ENCODE measurements around the gene TXNRD1.

TXNRD1 gene

DNA sequence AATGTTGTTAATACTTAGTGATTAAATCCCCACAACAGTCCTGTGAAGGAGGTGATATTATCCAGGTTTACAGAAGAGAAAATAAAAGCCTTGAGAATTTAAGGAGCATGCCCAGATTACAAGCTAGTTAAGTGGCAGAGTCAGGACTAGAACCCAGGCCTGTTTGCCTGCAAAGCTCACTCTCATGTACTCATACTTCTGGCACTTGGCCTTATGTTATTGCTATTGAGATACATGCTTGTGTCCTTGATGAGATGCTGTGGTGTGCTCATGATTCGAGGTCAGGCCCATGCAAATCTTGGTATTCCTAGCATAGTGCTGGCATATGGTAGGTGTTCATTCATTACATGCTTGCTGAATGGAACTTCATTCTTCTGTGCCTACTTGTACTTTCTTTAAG is 80.4 kb downstream of the TXNRD1 start:
- in situ Hi-C loops (cut with HindIII; ENCODE audit: low sequenced_read_pairs), result no loop called here

DNA sequence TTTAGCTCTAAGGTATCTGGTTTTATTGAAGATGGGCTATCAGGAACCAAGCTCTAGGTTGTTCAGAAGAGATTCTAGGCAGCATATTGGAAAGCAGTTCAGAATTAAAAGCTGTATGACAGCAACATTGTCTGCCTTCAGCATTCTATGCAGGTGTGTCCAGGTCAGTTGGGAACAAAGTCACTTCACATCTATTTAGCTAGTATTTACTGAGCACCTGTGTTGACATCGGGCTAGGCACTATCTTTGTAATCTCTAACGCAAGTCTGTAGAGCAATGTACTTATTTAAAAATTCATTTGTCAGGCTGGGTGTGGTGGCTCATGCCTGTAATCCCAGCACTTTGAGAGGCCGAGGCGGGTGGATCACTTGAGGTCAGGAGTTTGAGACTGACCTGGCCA is 81.1 kb downstream of the TXNRD1 start:
- in situ Hi-C loops (cut with HindIII; ENCODE audit: low sequenced_read_pairs), result no loop called here

DNA sequence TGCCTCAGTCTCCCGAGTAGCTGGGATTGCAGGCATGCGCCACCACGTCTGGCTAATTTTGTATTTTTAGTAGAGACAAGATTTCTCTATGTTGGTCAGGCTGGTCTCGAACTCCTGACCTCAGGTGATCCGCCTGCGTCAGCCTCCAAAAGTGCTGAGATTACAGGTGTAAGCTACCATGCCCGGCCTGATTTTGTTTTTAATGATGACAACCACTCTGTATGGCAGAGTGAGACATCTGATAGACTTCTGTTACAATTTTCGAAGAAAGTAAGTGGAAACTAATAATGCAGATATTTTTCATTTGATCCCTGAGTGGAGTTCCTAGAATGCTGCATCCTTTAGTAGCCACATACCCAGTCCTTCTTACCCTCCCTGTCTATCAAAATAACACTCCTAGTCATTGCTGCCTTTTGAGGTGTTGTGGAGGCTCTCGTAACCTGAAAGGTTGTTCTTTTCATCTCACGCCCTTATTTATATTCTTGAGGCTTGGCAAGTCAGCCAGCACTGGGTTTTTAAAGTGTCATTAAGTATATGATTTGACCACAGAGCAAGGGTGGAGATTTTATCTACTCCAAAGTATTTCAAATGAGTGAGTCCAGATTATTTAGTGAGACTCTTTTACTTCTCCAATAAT is 82.0 kb downstream of the TXNRD1 start:
- in situ Hi-C loops (cut with HindIII; ENCODE audit: low sequenced_read_pairs), result no loop called here

DNA sequence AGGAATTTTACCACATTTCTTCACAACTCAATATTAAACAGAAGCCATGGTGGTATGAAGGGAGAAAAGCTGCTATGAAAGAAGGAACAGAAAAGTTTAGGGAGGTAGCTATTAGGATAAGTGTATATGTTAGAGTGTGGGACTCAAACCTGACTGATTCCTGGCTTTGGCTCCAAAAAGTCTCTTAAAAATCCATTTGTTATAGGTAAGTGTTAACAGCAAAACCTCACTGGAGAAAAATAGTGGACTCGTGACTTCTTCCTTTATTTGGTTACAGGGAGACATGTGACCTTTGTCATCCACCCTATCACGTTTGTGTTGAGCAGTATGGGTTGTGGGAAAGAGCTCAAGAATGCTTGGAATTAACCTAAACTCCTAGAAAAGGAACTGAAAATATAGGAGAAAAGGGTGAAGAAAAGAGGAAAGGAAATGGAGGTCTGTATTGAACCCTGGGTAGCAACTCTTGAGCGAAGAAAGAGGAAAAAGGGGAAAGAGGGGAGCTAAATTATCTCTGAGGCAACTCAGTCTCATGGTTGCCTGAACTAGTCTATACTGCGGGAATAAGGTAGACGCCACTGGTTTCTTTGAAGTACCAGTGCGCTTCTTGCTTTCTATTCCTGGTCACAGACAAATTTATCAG is 84.4 kb downstream of the TXNRD1 start:
- in situ Hi-C loops (cut with HindIII; ENCODE audit: low sequenced_read_pairs), result loop anchor here (25.0 kb wide), 1 partner anchor 88 kb away; the partner anchor contains the start of gene TXNRD1

DNA sequence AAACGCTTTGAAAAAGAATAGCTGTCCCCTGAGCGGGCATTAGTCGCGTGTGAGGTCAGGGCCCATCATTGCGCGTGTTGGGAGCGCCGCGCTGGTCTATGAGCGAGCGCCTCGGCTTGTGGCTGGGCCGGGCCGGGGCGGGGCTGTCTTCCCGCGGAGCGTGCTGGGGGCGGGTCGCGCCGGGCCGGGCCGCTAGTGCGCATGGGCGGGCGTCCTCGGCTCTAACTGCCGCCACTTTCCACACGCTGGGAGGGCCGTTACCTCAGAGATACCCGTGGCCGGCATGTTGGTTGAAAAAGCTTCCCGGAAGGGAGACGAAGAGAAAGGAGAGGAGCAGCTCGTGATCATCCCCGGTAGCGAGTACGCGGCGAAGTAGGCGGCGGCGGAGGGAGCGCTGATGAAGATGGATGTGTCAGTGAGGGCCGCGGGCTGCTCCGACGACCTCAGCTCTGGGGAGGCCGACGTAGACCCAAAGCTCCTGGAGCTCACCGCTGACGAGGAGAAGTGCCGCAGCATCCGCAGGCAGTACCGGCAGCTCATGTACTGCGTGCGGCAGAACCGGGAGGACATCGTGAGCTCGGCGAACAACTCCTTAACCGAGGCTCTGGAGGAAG is 88.1 kb downstream of the TXNRD1 start, which contains the start of gene EID3:
EID3 (plus strand) TSS at position 202 of the 614 bp plus-strand sequence; CDS start at position 398, 196 bp downstream.
- in situ Hi-C loops (cut with HindIII; ENCODE audit: low sequenced_read_pairs), result loop anchor here (25.0 kb wide), 1 partner anchor 91 kb away; the partner anchor contains the start of gene TXNRD1

DNA sequence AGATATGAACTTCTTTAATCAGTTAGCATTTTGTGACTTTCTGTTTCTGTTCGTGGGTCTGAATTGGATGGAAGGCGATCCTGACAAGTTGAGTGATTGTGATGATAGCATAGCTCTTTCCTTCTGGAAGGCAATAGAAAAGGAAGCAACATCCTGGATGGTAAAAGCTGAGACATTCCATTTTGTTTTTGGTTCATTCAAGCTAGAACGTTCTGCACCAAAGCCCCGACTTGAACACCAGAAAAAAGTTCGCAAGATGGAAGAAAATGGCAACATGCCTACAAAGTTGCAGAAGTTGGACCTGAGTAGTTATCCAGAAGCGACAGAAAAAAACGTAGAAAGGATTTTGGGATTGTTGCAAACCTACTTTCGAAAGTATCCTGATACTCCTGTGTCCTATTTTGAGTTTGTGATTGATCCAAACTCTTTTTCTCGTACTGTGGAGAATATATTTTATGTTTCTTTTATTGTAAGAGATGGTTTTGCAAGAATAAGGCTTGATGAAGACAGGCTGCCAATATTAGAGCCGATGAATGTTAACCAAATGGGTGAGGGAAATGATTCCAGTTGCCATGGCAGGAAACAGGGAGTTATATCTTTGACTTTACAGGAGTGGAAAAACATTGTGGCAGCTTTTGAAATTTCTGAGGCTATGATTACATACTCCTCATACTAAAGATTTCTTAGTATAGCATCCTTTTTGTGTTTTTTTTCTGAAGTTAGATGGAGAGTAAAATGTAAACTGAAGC is 88.9 kb downstream of the TXNRD1 start:
- in situ Hi-C loops (cut with HindIII; ENCODE audit: low sequenced_read_pairs), result loop anchor here (25.0 kb wide), 1 partner anchor 92 kb away; the partner anchor contains the start of gene TXNRD1

DNA sequence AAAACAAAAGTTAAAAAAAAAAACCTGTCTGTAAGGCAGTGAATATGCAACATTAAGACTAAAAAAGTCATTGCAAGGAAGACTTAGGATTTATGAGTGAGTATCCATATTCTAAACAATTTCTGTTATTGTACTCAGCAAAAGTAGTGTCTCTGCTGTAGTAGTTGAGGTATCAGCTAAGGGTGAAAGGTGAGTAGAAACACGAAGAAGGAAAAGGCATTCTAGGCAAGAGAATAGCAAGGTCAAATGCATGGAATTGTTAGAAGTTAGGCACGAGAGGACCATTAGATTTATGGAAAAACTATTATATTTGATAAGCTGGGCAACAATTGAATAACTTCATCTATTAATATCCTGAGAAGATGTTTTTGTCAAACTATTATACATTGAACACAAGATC is 89.8 kb downstream of the TXNRD1 start:
- in situ Hi-C loops (cut with HindIII; ENCODE audit: low sequenced_read_pairs), result loop anchor here (25.0 kb wide), 1 partner anchor 93 kb away; the partner anchor contains the start of gene TXNRD1

DNA sequence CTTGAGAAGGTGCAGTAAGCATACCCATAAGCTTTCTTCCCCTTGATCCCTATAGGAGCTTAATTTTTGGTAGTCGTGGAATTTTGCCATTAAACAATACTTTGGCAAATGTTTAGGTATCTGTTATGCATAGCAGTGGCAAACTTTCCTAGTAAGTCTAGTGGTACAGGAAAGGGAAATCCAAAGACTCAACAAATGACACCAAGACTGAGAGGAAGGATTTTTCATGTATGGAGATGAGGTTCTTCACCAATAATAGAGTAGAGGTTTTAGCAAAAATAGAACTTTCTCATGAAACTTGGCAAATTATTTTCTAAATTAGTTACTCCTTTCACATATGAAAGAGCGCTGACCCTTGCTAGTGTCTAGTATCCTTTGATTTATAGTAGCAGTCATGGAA is 90.8 kb downstream of the TXNRD1 start:
- in situ Hi-C loops (cut with HindIII; ENCODE audit: low sequenced_read_pairs), result loop anchor here (25.0 kb wide), 1 partner anchor 94 kb away; the partner anchor contains the start of gene TXNRD1

DNA sequence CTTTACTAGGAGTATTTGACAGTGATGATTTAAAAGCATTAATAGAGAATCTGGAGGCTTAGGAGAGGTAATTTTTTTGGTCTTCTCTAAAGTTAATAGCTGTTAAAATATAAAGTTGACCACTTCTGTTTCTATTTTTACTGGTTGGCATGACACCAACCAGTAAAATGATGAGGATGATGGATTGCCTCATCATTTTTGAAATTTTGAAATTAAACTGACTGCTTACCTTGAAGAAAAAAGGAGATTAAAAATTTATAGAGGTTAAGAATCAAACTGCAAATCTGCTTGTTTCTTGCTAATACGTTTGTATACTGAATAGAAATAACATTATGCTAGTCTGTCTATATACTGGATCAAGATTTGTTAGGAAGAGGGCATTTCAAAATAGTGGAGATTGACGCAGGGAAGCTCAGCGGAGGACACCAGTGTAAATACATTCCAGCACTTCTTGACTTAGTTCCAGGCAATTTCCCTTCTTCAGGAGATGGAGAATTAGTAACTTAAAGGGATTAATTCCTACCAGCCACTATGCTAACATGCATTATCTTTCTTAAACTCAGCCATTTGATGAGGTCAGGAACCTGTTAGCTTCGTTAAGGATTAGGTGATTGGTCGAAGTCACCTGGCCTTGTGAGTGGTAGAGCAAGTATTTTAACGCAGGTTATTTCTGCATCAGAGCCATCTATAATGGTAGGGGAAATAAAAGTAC is 91.5 kb downstream of the TXNRD1 start:
- in situ Hi-C loops (cut with HindIII; ENCODE audit: low sequenced_read_pairs), result loop anchor here (25.0 kb wide), 1 partner anchor 95 kb away; the partner anchor contains the start of gene TXNRD1

DNA sequence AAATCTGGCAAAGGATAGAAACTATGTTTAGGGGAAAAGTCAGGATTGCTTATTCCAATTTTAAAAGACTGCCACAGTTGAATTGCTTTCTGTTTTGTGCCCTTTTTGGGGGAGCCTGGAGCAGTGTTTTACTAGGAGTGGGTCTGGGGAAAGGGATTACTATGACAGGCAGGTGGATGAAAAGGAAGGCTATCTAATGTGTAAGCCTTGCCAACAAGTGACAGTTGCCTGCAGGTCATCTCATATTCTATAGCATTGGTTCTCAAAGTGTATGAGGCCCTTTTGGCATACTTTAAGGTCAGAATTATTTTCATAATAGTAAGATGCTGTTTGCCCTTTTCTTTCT is 92.0 kb downstream of the TXNRD1 start:
- in situ Hi-C loops (cut with HindIII; ENCODE audit: low sequenced_read_pairs), result loop anchor here (25.0 kb wide), 1 partner anchor 95 kb away; the partner anchor contains the start of gene TXNRD1

DNA sequence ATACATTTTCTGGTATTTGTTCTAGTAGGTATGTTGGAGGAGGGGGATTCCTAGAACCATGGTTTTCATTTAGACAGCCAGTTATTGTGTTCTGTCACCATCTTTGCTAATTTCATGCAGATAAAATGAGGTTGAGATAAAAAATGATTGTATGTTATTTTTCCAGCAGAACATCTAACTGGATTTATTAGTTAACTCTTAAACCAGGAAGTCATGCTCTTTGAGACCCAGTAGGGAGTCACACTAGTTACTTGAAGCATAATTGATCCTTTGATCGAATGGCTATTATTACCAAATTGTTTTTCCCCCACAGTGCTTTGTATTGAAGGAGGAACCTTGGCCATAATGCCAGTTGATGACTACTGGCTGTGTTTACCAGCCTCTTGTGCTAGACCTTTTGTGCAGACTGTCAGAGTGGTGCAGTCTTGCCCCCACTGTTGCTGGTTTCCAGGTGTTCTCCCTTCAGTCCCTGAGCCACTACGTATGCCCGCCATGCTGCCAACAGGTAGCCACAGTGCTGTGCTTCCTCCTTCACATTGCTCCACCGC is 93.9 kb downstream of the TXNRD1 start:
- in situ Hi-C loops (cut with HindIII; ENCODE audit: low sequenced_read_pairs), result loop anchor here (25.0 kb wide), 1 partner anchor 97 kb away; the partner anchor contains the start of gene TXNRD1

DNA sequence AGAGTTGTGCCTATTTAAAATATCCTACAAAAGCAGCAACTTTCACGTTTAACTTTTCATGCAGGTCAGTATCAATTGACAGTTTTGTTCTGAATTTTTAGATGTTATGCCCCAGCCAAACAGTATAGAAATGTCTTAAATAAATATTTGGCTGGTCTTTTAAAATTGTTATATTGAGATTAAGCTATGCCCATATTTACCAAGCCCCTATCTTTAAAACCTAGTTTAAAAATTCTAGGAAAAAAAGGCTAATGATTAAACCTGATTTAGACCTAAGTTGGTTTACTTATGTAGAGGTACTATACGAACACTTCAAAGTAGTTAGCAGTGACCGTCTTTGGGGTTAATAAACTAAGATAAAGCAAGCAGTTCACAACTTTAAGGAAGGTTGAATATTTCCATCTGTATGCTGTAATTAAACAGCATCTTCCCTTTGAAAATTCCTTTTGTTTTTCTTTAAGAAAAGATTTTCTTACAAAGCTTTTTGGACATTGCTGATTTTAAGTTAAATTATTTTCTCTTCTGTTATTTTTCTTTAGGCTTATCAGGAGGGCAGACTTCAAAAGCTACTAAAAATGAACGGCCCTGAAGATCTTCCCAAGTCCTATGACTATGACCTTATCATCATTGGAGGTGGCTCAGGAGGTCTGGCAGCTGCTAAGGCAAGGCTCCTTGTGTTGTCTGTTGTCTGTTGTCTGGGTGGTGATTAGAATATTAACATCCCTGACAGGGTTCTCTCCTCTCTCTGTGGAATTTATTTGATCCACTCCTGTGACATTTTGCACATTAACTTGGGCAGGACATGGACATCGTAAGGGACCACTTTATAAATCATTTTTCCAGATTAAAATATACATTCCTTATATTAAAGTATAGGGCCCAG is 95.4 kb downstream of the TXNRD1 start:
- in situ Hi-C loops (cut with HindIII; ENCODE audit: low sequenced_read_pairs), result loop anchor here (25.0 kb wide), 1 partner anchor 99 kb away; the partner anchor contains the start of gene TXNRD1

DNA sequence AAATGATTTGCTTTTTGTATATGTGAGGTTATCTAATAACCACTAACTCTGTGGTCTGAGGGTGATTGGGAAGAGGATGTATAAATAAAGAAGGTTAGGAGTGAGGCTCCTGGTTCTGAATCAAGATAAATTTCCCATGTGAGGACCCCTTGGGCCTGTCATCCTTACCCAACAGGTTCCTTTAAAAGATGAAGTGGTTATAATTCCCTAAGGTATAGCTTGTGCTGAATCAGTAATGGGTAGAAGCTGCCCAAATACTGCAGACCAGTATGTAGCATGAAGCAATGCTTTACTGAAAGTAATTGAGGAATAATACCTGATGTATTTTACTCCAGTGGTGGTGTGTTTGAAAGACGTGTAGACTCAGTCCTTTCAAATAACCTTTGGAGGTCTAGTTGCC is 96.6 kb downstream of the TXNRD1 start:
- in situ Hi-C loops (cut with HindIII; ENCODE audit: low sequenced_read_pairs), result loop anchor here (25.0 kb wide), 1 partner anchor 100 kb away; the partner anchor contains the start of gene TXNRD1

DNA sequence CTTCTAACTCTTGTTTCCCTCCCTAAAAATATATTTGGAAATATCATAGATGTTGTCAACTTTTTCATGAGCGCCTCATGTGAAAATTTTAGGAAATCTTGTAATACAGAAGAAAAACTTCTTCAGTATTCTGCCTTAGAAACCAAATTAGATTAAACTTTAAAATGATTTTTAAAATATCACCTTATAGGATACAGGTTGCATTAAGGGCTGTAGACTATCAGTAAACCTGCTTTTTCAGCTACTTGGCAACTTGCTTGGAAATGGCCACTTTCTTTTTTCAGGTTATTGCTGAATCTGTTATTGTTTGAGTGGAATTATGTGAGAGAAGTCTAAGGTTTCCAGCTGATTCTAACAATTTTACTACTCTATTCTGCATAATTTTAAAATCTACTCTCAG is 97.1 kb downstream of the TXNRD1 start:
- in situ Hi-C loops (cut with HindIII; ENCODE audit: low sequenced_read_pairs), result loop anchor here (25.0 kb wide), 1 partner anchor 100 kb away; the partner anchor contains the start of gene TXNRD1

DNA sequence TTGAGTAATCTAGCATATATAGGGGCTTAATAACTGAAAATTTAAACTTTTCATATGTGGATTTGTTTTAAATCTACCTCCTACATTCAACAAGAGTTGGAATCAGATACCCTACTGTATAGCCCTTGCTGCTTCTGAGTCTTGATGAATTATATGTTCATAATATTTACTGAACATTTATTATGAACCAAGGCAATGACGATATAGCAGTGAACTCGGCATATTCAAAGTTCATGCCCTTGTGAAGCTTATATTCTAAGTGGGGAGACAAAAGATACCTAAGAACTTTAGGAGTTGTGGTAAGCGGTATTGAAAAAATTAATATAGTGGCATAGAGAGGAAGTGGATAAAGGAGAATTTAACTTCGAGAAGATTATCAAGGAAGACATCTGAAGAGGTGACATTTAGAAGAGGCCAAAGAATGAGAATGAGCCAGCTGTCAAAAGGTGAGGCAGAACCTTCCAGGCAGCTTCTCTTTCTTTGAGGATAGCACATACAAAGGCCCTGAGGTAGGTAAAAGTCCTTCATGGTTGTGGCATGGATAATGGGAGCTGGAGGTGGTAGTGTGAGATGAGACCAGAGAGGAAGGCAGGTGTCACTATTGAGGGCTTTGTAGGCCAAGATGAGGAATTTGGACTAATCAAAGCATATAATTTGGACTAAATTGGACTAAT is 98.1 kb downstream of the TXNRD1 start:
- in situ Hi-C loops (cut with HindIII; ENCODE audit: low sequenced_read_pairs), result loop anchor here (25.0 kb wide), 1 partner anchor 101 kb away; the partner anchor contains the start of gene TXNRD1

DNA sequence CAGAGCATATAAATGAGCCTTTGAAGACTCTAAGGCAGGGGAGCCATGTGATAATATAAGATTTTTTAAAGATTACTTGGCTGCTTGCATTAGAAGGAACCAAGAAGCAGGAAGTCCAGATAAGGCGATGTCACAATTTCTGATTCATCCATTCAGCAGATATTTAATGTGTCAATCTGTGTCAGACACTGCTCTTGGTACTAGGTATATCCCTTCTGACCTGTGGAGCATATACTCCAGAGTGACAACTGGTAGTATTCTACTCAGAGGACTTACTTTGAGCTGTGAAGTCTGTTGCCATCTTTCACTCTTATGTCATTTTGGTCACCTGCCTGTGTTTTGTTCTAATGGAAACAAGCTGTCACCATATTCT is 98.6 kb downstream of the TXNRD1 start:
- in situ Hi-C loops (cut with HindIII; ENCODE audit: low sequenced_read_pairs), result loop anchor here (25.0 kb wide), 1 partner anchor 102 kb away; the partner anchor contains the start of gene TXNRD1

DNA sequence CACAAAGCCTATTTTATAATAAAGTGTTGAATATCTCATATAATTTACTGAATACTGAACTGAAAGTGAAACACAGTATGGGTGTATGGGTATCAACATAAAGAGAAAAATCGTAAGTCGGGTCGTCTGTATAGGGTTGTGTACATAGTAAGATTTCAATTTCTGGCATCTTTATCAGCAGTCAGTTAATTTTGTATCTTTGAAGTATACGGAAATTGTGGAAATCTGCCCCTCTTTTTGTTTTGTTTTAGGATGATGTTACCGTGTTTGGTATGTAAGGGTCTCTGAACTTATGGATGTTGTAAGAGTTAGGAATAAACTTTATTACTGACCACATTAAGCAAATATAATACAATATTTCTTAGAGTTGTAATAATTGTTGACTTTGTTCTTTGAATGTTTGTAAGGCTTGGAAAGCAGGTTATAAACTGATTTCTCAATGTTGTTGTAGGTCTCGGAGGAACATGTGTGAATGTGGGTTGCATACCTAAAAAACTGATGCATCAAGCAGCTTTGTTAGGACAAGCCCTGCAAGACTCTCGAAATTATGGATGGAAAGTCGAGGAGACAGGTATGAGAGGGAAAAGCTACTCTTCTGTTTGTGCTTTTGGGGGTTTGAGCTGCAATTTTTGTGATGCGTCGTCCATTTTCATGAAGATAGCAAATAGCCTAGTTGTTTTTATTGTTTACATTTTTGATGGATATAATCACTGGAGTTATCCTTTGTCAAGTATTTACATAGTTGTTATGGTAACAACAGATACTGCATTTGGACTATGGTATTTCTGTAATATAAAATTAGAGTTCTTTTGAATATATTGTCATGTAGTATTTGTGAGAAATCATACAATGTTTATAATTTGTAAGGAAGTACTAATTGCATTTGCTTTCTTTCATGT is 100.0 kb downstream of the TXNRD1 start:
- in situ Hi-C loops (cut with HindIII; ENCODE audit: low sequenced_read_pairs), result loop anchor here (25.0 kb wide), 1 partner anchor 103 kb away; the partner anchor contains the start of gene TXNRD1
